ENCODE data around the gene HLF. TPM values are rescaled to one million over a fixed set of nuclear protein-coding genes. Genes with fewer than 3 reads are reported as not detected.
A peak's percentile ranks its signal among the peaks of the same experiment; 100 is the strongest.

Gene HLF
- total RNA-seq, 2 experiments from 2014 or later = 0.79 to 0.86 TPM

GRCh38 chr17:55351226-55351625, 86.5 kb downstream of the HLF start:
- H3K36me3 Mint-ChIP-seq (ENCODE audit: low read depth) = no peaks in the 10 kb centered on the region
- H3K9me3 Mint-ChIP-seq = no peaks in the 10 kb centered on the region
- H3K4me1 Mint-ChIP-seq (ENCODE audit: low read depth) = peaks cover 3% of the 10 kb centered on the region
- H3K27me3 Mint-ChIP-seq (ENCODE audit: low read depth) = peaks cover 2% of the 10 kb centered on the region
- DNase-seq = no peak
- H3K4me3 Mint-ChIP-seq = no peak overlapping the region
- intact Hi-C loops (cut with micrococcal nuclease) = no loop called here
- no peak overlapping the region for H3K27ac Mint-ChIP-seq
- CTCF ChIA-PET = interaction anchor here (1.3 to 2.3 kb wide), 2 partner anchors 9 to 358 kb away, joined by 3 to 15 read pairs; no protein-coding TSS in a partner anchor

DNA sequence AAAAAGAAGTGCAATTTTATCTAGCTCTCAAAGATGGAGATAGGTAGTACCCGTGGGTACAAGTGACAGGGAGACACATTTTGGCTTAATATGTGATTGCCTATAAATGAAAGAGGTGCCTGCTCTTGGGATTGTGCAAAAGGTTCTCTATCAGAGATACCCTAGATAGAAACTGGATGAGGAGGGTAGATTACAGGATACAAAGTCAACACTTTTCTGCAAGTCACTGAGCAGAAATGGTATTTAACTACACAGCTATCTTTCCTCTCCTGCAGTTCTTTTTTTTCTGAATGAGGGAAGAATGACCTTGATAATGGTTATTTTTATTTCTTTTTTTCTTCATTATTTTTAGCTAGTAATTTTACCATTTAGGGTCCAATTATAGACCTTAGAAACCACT, 89.2 kb downstream of the HLF start:
- CTCF ChIA-PET = interaction anchor here (0.9 to 4.3 kb wide), 4 partner anchors 51 to 361 kb away, joined by 3 to 29 read pairs (median 12); partner anchors contain the start of gene SMIM36
- Mint-ChIP-seq H3K27me3 (ENCODE audit: low read depth) (no peaks in the 10 kb centered on the region), H3K36me3 (ENCODE audit: low read depth) (no peaks in the 10 kb centered on the region), H3K9me3 (no peaks in the 10 kb centered on the region), H3K27ac (no peak overlapping the region), H3K4me1 (ENCODE audit: low read depth) (no peaks in the 10 kb centered on the region), H3K4me3 (no peak overlapping the region)
- intact Hi-C loops (cut with micrococcal nuclease) = no loop called here
- DNase-seq = no peak

DNA sequence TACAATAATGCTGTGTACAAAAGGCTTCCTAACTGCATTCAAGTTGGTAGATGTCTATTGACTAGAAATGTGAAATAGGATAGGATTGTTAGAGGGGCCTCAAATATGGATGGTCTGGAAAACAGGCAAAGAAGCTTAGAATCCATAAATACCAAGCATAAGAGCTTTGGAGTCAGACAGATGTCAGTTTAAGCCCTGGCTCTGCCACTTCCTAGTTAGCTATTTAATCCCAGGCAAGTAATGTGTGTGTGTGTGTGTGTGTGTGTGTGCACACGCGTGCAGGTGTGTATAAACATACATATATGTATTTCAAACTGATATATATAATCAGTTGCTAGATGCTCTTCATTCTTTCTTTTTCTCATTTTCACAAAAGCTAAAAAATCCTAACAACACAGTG, 90.2 kb downstream of the HLF start:
- Mint-ChIP-seq H3K27me3 (ENCODE audit: low read depth) (no peaks in the 10 kb centered on the region), H3K9me3 (no peaks in the 10 kb centered on the region), H3K27ac (no peak overlapping the region), H3K4me1 (ENCODE audit: low read depth) (no peaks in the 10 kb centered on the region), H3K36me3 (ENCODE audit: low read depth) (no peaks in the 10 kb centered on the region), H3K4me3 (no peak overlapping the region)
- intact Hi-C loops (cut with micrococcal nuclease) = loop anchor here (5.0 kb wide), 1 partner anchor 67 kb away; the partner anchor contains the start of gene MMD
- CTCF ChIA-PET = interaction anchor here (0.6 to 4.3 kb wide), 5 partner anchors 12 to 362 kb away, joined by 3 to 29 read pairs (median 4); partner anchors contain the start of gene SMIM36
- no peak for DNase-seq

DNA sequence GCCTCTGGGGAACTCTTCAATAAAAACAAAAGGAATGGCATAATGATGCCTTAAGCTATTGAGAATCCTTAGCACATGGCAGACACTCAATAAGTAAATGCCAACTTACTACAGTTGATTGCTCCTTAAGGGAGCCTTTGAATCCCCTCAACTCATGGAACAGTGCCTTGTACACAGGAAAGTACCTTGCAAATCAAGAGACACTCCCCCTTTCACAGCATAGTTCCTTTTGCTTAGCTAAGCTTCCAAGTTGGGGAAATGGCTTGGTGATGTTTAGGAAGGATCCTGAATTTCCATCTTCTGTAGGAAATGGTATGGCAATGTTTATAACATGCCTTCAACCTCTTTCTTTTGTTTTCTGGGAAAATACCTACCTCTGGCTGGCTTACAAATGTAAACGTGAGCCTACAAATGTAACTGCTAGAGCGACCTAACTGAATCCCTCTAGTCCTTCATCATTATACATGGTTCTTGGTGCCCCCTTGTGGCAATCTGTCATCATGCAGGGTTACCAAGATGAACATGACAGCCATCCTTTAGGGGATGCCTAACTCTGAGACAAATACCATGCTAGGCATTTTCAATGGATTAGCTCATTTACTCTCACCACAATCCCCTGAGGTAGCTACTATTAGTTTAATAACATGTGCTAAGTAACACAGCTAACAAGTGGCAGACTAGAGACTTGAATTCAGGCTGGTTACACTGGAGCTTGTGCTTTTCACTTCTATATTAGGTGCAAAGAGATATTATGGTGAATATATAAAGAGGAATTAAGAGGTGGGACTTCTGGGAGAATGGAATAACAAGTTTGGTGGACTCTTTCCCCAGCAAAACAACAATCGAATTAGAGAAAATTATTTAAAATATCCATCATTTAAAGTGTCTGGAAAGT, 91.9 kb downstream of the HLF start:
- peak; percentile 88 for DNase-seq
- Mint-ChIP-seq H3K4me3 (no peak overlapping the region), H3K9me3 (peaks cover 10% of the 10 kb centered on the region), H3K4me1 (ENCODE audit: low read depth) (no peaks in the 10 kb centered on the region), H3K36me3 (ENCODE audit: low read depth) (peaks cover 2% of the 10 kb centered on the region), H3K27ac (no peak overlapping the region), H3K27me3 (ENCODE audit: low read depth) (peaks cover 9% of the 10 kb centered on the region)
- CTCF ChIA-PET = interaction anchor here (0.6 to 4.3 kb wide), 22 partner anchors 7 to 366 kb away, joined by 3 to 29 read pairs (median 4); partner anchors contain the start of gene SMIM36
- intact Hi-C loops (cut with micrococcal nuclease) = loop anchor here (1.0 to 5.0 kb wide), 2 partner anchors 66 to 158 kb away; partner anchors contain the start of gene MMD

- H3K36me3 Mint-ChIP-seq (ENCODE audit: low read depth) = peaks cover 2% of the 10 kb centered on the region
- intact Hi-C loops (cut with micrococcal nuclease) = no loop called here
- no peak for DNase-seq
- no peaks in the 10 kb centered on the region for H3K4me1 Mint-ChIP-seq (ENCODE audit: low read depth)
- no peak overlapping the region for H3K27ac Mint-ChIP-seq
- H3K27me3 Mint-ChIP-seq (ENCODE audit: low read depth) = peaks cover 10% of the 10 kb centered on the region
- H3K4me3 Mint-ChIP-seq = no peak overlapping the region
- H3K9me3 Mint-ChIP-seq = peaks cover 10% of the 10 kb centered on the region
- CTCF ChIA-PET = interaction anchor here (0.6 kb wide), 1 partner anchor 1413 kb away, joined by 3 read pairs; no protein-coding TSS in a partner anchor
These were observed 96.2 kb downstream of the HLF start for GRCh38 chr17:55360971-55361370.

- CTCF ChIA-PET = interaction anchor here (1.2 kb wide), 1 partner anchor 45 kb away, joined by 3 read pairs; no protein-coding TSS in a partner anchor
- Mint-ChIP-seq H3K4me1 (ENCODE audit: low read depth) (no peaks in the 10 kb centered on the region), H3K27ac (no peak overlapping the region), H3K4me3 (no peak overlapping the region), H3K36me3 (ENCODE audit: low read depth) (peaks cover 2% of the 10 kb centered on the region), H3K9me3 (peaks cover 10% of the 10 kb centered on the region), H3K27me3 (ENCODE audit: low read depth) (peaks cover 10% of the 10 kb centered on the region)
- intact Hi-C loops (cut with micrococcal nuclease) = no loop called here
- DNase-seq = no peak
These were observed 98.3 kb downstream of the HLF start for GRCh38 chr17:55363033-55363432.

DNA sequence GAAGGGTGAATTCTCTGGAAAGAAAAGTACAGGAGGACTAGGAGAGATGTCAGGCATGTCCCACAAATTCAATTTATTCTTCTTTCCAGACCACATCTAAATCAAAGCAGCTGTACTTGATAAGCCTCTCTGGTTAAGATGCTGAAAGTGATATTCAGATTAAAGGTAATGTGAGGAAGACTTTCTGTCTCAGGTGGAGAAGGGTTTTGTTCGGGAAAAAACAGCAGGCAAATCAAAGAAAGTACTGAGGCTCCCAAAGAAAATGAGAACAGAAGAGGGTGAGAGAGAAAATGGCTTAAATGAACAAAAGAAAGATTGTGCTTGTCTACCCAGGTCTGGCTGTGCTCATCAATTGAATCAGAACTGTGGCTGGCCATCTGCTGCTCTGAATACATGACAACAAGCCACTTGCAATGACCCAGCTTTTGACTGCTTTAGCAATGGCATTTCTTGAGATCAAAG, 101.3 kb downstream of the HLF start:
- intact Hi-C loops (cut with micrococcal nuclease) = no loop called here
- Mint-ChIP-seq H3K4me3 (no peak overlapping the region), H3K27ac (no peak overlapping the region), H3K9me3 (peaks cover 4% of the 10 kb centered on the region), H3K27me3 (ENCODE audit: low read depth) (peaks cover 4% of the 10 kb centered on the region), H3K36me3 (ENCODE audit: low read depth) (peaks cover 2% of the 10 kb centered on the region), H3K4me1 (ENCODE audit: low read depth) (peaks cover 2% of the 10 kb centered on the region)
- CTCF ChIA-PET = interaction anchor here (1.3 to 1.4 kb wide), 2 partner anchors 9 to 18 kb away, joined by 3 to 7 read pairs; no protein-coding TSS in a partner anchor
- DNase-seq = no peak

GRCh38 chr17:55368706-55369105, 103.9 kb downstream of the HLF start:
- H3K27ac Mint-ChIP-seq = no peak overlapping the region
- DNase-seq = no peak
- peaks cover 2% of the 10 kb centered on the region for H3K4me1 Mint-ChIP-seq (ENCODE audit: low read depth)
- intact Hi-C loops (cut with micrococcal nuclease) = no loop called here
- no peak overlapping the region for H3K4me3 Mint-ChIP-seq
- H3K27me3 Mint-ChIP-seq (ENCODE audit: low read depth) = no peaks in the 10 kb centered on the region
- peaks cover 2% of the 10 kb centered on the region for H3K36me3 Mint-ChIP-seq (ENCODE audit: low read depth)
- CTCF ChIA-PET = interaction anchor here (0.6 to 1.2 kb wide), 2 partner anchors 141 to 146 kb away, joined by 3 to 7 read pairs; no protein-coding TSS in a partner anchor
- peaks cover 6% of the 10 kb centered on the region for H3K9me3 Mint-ChIP-seq

Other genes starting within 250 kb of the HLF start
- gene MMD, start 156.9 kb downstream of the HLF start, total RNA-seq = 10 to 100 TPM; 26.2 to 27.7 TPM
- gene SMIM36, start 246.5 kb downstream of the HLF start, total RNA-seq = not detected

All from activated naive CD4-positive, alpha-beta T cell treated with anti-CD3 and anti-CD28 coated beads for 36 hours (primary cell).